ENCODE data around the gene ZNF322. TPM values are rescaled to one million over a fixed set of nuclear protein-coding genes. Genes with fewer than 3 reads are reported as not detected.

The ZNF322 gene
- total RNA-seq, 1 experiment from 2014 or later = 39.1 TPM

DNA sequence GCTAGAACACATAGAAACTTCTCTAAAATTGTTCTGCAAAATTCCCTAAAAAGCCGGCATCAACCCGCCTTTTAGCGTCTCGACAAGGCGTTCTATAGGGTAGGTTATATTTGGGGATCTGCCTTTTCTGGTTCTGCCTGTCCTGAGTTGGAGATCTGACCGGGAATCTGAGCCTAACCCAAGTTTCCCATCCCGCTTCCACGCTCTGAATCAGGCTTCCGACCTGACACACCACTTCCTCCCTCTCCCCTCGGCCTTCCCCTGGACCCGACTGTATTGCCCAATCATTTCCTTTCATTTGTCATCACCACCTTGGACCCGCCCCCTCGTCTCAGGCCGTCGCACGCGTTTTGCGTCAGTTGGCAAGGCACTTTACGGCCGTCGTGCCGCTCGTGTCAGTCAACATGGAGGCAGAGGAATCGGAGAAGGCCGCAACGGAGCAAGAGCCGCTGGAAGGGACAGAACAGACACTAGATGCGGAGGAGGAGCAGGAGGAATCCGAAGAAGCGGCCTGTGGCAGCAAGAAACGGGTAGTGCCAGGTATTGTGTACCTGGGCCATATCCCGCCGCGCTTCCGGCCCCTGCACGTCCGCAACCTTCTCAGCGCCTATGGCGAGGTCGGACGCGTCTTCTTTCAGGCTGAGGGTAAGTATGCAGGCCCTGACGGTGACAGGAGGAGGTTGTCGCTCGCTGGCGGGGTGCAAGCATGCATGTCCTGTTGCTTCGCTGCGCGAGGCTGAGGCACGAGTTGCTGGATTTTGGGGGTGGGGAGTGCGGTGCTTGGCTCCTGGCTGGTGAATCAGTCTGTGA is 62.8 kb downstream of the ZNF322 start, which contains the start of gene ABT1:
ABT1 (plus strand) TSS at position 375 of the 810 bp plus-strand sequence; CDS start at position 405, 30 bp downstream.
- H4K20me1 ChIP-seq (ENCODE audit: control insufficient read depth, insufficient read depth, insufficient read length) = no peaks in the 10 kb centered on the region
- Mint-ChIP-seq H3K4me3 (no peak within 1 kb of the TSS), H3K27me3 (ENCODE audit: low read depth) (peaks cover 5% of the 10 kb centered on the region; the same call in 1 of the 2 replicates), H3K36me3 (ENCODE audit: insufficient read depth in 1 of 3, low read depth in 3 of 3) (peaks cover 5 to 18% (median 14%) of the 10 kb centered on the region in 3 experiments; a peak in 6 of 7 replicates), H3K27ac (peak within 1 kb of the TSS in 1 of 3 experiments; percentile 14; a peak in 1 of 7 replicates), H3K4me1 (peaks cover 9 to 11% of the 10 kb centered on the region in 2 experiments), H3K9me3 (no peaks in the 10 kb centered on the region)
- H3K23ac ChIP-seq (ENCODE audit: insufficient read length, low read depth, low read length) = no peak within 1 kb of the TSS
- peaks cover 21% of the 10 kb centered on the region for H3K23me2 ChIP-seq (ENCODE audit: insufficient read length, low read depth, low read length, poor library complexity, severe bottlenecking)
- peak; percentile 98 for DNase-seq
- no peak for TF ChIP-seq CTCF (conservative IDR thresholded peaks at IDR 0.05)
- no peak within 1 kb of the TSS for H2BK20ac ChIP-seq (ENCODE audit: low read depth, low read length, poor library complexity, severe bottlenecking)
- peak within 1 kb of the TSS; percentile 74 for H2AFZ ChIP-seq (ENCODE audit: low read length)
- no peak within 1 kb of the TSS for H2BK5ac ChIP-seq (ENCODE audit: insufficient read length, low read length)
- no peak within 1 kb of the TSS for H3K4ac ChIP-seq (ENCODE audit: low read depth, low read length)
- H3K27me3 ChIP-seq (ENCODE audit: insufficient read depth, low read length) = no peaks in the 10 kb centered on the region
- H2AK5ac ChIP-seq (ENCODE audit: insufficient read length, low read length) = no peak within 1 kb of the TSS
- H4K91ac ChIP-seq (ENCODE audit: insufficient read length, low read depth, low read length) = no peak within 1 kb of the TSS
- H2BK120ac ChIP-seq (ENCODE audit: low read depth, low read length, poor library complexity, severe bottlenecking) = no peak within 1 kb of the TSS
- H3K56ac ChIP-seq (ENCODE audit: insufficient read length, low read depth, low read length) = no peak within 1 kb of the TSS
- no CpG with 5 or more reads among the region's 51 CpGs for WGBS (ENCODE audit: extremely low coverage, insufficient read length, low lambda C conversion rate)
- peak within 1 kb of the TSS; percentile 89 for H3K9ac ChIP-seq (ENCODE audit: extremely low read depth, insufficient read length, low read length)
- H4K8ac ChIP-seq (replicated peaks; ENCODE audit: insufficient read length, low read depth, low read length) = no peak within 1 kb of the TSS
- no peak within 1 kb of the TSS for H4K5ac ChIP-seq (ENCODE audit: insufficient read length, low read depth, low read length)
- no peak within 1 kb of the TSS for H2BK12ac ChIP-seq (ENCODE audit: insufficient read length, low read depth, low read length)
- no peak within 1 kb of the TSS for H2BK15ac ChIP-seq (ENCODE audit: low read depth, low read length)
- peaks cover 3% of the 10 kb centered on the region; the same call in 1 of the 2 replicates for H3K79me2 ChIP-seq (ENCODE audit: insufficient read depth, low read length)
- H3K4me1 ChIP-seq (ENCODE audit: insufficient read depth, low read length) = no peaks in the 10 kb centered on the region; the same call in 1 of the 2 replicates
- H3K79me1 ChIP-seq (ENCODE audit: insufficient read depth, low read depth, low read length, poor library complexity, severe bottlenecking) = peaks cover 5% of the 10 kb centered on the region
- peak within 1 kb of the TSS; percentile 99 for H3K4me2 ChIP-seq (ENCODE audit: insufficient read depth, insufficient read length, low read length)
- H3K27ac ChIP-seq (ENCODE audit: insufficient read length, low read depth, low read length) = no peak within 1 kb of the TSS
- peak within 1 kb of the TSS; percentile 44 for H3K18ac ChIP-seq (ENCODE audit: insufficient read length, low read depth, low read length)
- no peak within 1 kb of the TSS for H3T11ph ChIP-seq (ENCODE audit: low read length)
- H3K14ac ChIP-seq (ENCODE audit: insufficient read depth, low read length) = peak within 1 kb of the TSS; percentile 46; the same call in 1 of the 2 replicates
- H3K9me3 ChIP-seq (ENCODE audit: control insufficient read depth, low read depth, low read length) = no peaks in the 10 kb centered on the region
